ENCODE results near the gene EEFSEC.

GRCh38 chr3:128242818-128243601, 89.7 kb downstream of the EEFSEC start:
- no peak for TF ChIP-seq CTCF (IDR thresholded peaks at IDR 0.05; ENCODE audit: insufficient read depth, low read length)
- no peak for TF ChIP-seq POLR2AphosphoS5 (IDR thresholded peaks at IDR 0.05; ENCODE audit: low read depth)
- TF ChIP-seq REST (IDR thresholded peaks at IDR 0.05; ENCODE audit: insufficient replicate concordance, low read depth) = no peak
- TF ChIP-seq GABPA (IDR thresholded peaks at IDR 0.05; ENCODE audit: low read depth) = no peak
- no peak for TF ChIP-seq SPI1 (IDR thresholded peaks at IDR 0.05; ENCODE audit: borderline replicate concordance, low read depth)

All from HL-60 (cell line).